SU-DHL-6 (cell line): ENCODE data around the gene GGA3.

Source experiments
- EZH2phosphoT487 ChIP-seq: fragments of 200-600 bp; sonication (generic), shearing (Covaris generic); conservative IDR thresholded peaks from 2 replicates; pipeline ENCODE4 v1.6.1; 2018; ENCODE audit warnings: mild to moderate bottlenecking, antibody characterized with exemption, low read length, moderate library complexity, mixed read lengths
- TF ChIP-seq, protein P1 (sequence below): fragments of 200-600 bp; sonication (generic); IDR thresholded peaks from one replicate; pipeline ENCODE4 v1.5.1; 2017; ENCODE audit warnings: antibody characterized with exemption, mild to moderate bottlenecking, low read length, moderate library complexity; ENCODE audit not compliant: insufficient read depth, poor library complexity, severe bottlenecking

DNA sequence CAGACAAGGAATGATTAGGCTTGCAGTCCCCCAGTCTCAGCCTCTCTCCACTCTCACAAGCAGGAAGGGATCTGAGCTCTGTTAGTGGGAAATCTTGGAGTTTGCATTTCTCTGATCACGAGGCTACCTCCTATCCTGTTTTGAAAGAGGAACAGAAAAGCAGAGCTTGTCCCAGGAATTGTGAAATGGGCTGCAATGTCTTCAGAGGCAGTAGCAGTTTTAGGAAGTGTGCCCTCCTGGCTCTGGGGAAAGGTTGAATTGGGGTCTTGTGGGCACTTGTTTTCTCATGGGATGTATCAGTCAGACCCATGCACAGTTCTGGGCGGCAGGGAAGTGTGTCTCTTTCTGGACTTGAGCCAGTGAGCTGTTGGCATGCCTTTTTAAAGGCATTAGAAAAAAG is 33.1 kb downstream of the GGA3 start:
- no peak for TF ChIP-seq EZH2phosphoT487
- TF ChIP-seq, protein P1, sequence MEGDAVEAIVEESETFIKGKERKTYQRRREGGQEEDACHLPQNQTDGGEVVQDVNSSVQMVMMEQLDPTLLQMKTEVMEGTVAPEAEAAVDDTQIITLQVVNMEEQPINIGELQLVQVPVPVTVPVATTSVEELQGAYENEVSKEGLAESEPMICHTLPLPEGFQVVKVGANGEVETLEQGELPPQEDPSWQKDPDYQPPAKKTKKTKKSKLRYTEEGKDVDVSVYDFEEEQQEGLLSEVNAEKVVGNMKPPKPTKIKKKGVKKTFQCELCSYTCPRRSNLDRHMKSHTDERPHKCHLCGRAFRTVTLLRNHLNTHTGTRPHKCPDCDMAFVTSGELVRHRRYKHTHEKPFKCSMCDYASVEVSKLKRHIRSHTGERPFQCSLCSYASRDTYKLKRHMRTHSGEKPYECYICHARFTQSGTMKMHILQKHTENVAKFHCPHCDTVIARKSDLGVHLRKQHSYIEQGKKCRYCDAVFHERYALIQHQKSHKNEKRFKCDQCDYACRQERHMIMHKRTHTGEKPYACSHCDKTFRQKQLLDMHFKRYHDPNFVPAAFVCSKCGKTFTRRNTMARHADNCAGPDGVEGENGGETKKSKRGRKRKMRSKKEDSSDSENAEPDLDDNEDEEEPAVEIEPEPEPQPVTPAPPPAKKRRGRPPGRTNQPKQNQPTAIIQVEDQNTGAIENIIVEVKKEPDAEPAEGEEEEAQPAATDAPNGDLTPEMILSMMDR, result no peak
